Measurements from ENCODE around the gene ABI3BP.

DNA sequence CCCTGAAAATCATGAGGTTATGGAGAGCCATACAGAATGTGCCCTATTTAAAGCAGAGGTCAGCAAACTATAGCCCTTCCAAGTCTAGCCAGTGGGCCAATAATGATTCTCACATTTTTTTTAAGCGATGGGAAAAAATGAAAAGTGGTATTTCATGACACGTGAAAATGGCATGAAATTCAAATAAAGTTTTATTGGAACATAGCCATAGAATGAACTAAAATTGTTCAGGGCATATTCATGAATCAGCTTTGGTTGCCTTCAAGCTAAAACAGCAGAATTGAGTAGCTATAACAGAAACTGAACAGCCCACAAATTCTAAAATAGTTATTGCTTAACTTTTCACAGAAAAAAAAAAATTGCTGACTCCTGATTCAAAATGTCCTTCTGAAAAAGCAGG lies 179.4 kb downstream of the ABI3BP start:
- TF ChIP-seq, protein P1, sequence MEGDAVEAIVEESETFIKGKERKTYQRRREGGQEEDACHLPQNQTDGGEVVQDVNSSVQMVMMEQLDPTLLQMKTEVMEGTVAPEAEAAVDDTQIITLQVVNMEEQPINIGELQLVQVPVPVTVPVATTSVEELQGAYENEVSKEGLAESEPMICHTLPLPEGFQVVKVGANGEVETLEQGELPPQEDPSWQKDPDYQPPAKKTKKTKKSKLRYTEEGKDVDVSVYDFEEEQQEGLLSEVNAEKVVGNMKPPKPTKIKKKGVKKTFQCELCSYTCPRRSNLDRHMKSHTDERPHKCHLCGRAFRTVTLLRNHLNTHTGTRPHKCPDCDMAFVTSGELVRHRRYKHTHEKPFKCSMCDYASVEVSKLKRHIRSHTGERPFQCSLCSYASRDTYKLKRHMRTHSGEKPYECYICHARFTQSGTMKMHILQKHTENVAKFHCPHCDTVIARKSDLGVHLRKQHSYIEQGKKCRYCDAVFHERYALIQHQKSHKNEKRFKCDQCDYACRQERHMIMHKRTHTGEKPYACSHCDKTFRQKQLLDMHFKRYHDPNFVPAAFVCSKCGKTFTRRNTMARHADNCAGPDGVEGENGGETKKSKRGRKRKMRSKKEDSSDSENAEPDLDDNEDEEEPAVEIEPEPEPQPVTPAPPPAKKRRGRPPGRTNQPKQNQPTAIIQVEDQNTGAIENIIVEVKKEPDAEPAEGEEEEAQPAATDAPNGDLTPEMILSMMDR (IDR thresholded peaks at IDR 0.05), result no peak
- TF ChIP-seq POLR2A (IDR thresholded peaks at IDR 0.05), result no peak
